Caco-2 (cell line): ENCODE measurements around the gene CREB3L2. TPM values are rescaled to one million over a fixed set of nuclear protein-coding genes. Genes with fewer than 3 reads are reported as not detected.
A peak's percentile ranks its signal among the peaks of the same experiment; 100 is the strongest.

Experiments
- BruUV-seq: library from RNA; stranded (reverse); fragments of 400-500 nt; replicated peaks from 2 replicates; lab custom pipeline; 2021; lab: Mats Ljungman, UMichigan
- CTCF ChIA-PET: fragments of 300-600 bp; sonication (Branson Sonifier 250); formaldehyde crosslinking; loops from one replicate; lab custom pipeline; 2022; ENCODE audit warnings: antibody characterized with exemption; lab: Charles Lee
- POLR2A ChIA-PET: fragments of 300-600 bp; sonication (Branson Sonifier 250); formaldehyde crosslinking; loops from one replicate; lab custom pipeline; 2022; ENCODE audit warnings: antibody characterized with exemption; lab: Charles Lee
- DNase-seq, 2 experiments: peaks; one replicate each; pipeline versions ENCODE4 v3.0.0 to v3.0.0-alpha.2; 2020 to 2022
- H3K27me3 ChIP-seq: replicated peaks from 2 replicates; pipeline ENCODE4 v1.6.0; 2011; ENCODE audit warnings: low read length; ENCODE audit not compliant: control insufficient read depth, insufficient read depth
- H3K36me3 ChIP-seq: 2 replicates; pipeline ENCODE4 v1.5.1; 2011; ENCODE audit warnings: low read length; ENCODE audit not compliant: control insufficient read depth, insufficient read depth
- H3K4me1 ChIP-seq: fragments of 250-450 bp; sonication (Bioruptor Pico); 2 replicates; pipeline ENCODE4 v1.5.1; 2020; ENCODE audit warnings: mild to moderate bottlenecking
- H3K4me3 ChIP-seq: 2 replicates; pipeline ENCODE4 v1.5.1; 2011; ENCODE audit warnings: low read depth, mild to moderate bottlenecking, control low read depth, low read length
- H3K9me3 ChIP-seq: fragments of 250-450 bp; sonication (Bioruptor Pico); 2 replicates; pipeline ENCODE4 v1.5.1; 2020; ENCODE audit warnings: mild to moderate bottlenecking, moderate library complexity
- H3K27ac Mint-ChIP-seq: one replicate; pipeline ENCODE4 v1.8.0; 2022; ENCODE audit warnings: mixed read lengths; ENCODE audit not compliant: unreplicated experiment
- H3K27me3 Mint-ChIP-seq: one replicate; pipeline ENCODE4 v1.8.0; 2022; ENCODE audit warnings: mixed read lengths; ENCODE audit not compliant: insufficient read depth, unreplicated experiment
- H3K36me3 Mint-ChIP-seq: one replicate; pipeline ENCODE4 v1.8.0; 2022; ENCODE audit warnings: mild to moderate bottlenecking, mixed read lengths; ENCODE audit not compliant: insufficient read depth, unreplicated experiment
- H3K4me1 Mint-ChIP-seq: one replicate; pipeline ENCODE4 v1.8.0; 2022; ENCODE audit warnings: low read depth, mixed read lengths; ENCODE audit not compliant: unreplicated experiment
- H3K4me3 Mint-ChIP-seq: one replicate; pipeline ENCODE4 v1.8.0; 2022; ENCODE audit warnings: mild to moderate bottlenecking, moderate library complexity, mixed read lengths; ENCODE audit not compliant: unreplicated experiment
- H3K9me3 Mint-ChIP-seq: one replicate; pipeline ENCODE4 v1.8.0; 2022; ENCODE audit warnings: mixed read lengths; ENCODE audit not compliant: unreplicated experiment
- intact Hi-C: fragments of 100-400 bp; cut with micrococcal nuclease; formaldehyde crosslinking; loops from one replicate; pipeline ENCODE4 v1.10.0; 2022; ENCODE audit not compliant: unreplicated experiment
- total RNA-seq: library from RNA; stranded (reverse); gene quantifications from 2 replicates; pipeline ENCODE4 v1.2.3, GENCODE V29; 2022
- TF ChIP-seq, protein P1 (sequence below), 2 experiments: fragments of 200-600 bp in 1 of 2; IDR thresholded peaks; 1 replicate in 1 of 2; 2 replicates in 1 of 2; pipeline versions ENCODE4 v1.5.1 to v1.8.0; 2011 to 2022; ENCODE audit warnings: antibody characterized with exemption in 1 of 2, control low read depth in 1 of 2, inconsistent platforms in 1 of 2, low read depth in 1 of 2, low read length in 1 of 2, mild to moderate bottlenecking in 1 of 2, moderate library complexity in 1 of 2; ENCODE audit not compliant: insufficient read depth in 1 of 2, severe bottlenecking in 1 of 2, unreplicated experiment in 1 of 2

The CREB3L2 gene
- total RNA-seq, 1 experiment from 2014 or later = 123 TPM

DNA sequence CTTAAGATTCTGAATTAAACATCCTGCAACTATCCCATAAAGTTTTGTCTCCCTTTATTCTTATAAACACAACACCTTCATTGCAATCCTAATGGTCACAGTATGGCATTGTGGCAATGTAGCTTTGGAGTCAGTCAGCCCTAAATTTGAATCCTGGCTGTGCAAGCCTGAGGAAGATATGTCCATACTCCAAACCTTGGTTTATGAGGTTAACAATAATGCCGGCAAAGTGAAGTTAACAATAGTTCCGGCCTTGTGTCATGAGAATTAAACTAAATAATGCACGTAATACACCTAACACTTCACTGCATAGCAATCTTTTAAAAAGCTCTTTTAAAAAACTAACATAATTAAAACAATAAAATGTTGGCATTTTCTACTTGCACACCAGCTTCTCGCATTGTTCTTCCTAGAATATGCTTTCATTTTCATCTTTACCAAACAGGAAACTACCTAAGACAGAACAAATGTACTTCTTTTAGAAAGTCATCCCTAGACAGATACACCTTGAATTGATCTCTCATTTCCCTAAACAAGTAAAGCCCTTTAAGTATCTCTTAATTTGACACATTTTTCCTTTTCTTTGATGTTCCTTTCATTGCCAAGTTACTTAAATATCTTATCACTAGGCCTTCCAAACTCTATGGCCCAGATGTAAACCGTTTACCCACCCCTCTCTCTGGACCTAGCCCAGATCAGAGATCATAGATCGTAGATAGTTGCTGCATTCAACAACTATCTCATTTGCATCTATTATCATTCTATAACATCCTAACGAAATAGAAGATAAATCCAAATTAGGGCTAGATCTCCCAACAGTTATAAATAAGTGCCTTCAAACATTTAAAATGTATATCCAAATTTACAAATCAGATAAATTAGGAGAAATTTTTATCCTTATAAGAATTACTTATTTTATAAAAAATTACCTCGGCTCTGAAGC lies 66.7 kb downstream of the CREB3L2 start:
- Histone ChIP-seq H3K9me3 (no peaks in the 10 kb centered on the region), H3K27me3 (no peaks in the 10 kb centered on the region), H3K4me1 (peaks cover 67% of the 10 kb centered on the region), H3K36me3 (no peaks in the 10 kb centered on the region), H3K4me3 (no peak overlapping the region)
- Mint-ChIP-seq H3K27ac (peak overlapping the region; percentile 66), H3K36me3 (peaks cover 34% of the 10 kb centered on the region), H3K4me3 (no peak overlapping the region), H3K27me3 (no peaks in the 10 kb centered on the region), H3K4me1 (peaks cover 44% of the 10 kb centered on the region), H3K9me3 (peaks cover 10% of the 10 kb centered on the region)
- ChIA-PET CTCF (no interaction called here), POLR2A (no interaction called here)
- TF ChIP-seq, protein P1, sequence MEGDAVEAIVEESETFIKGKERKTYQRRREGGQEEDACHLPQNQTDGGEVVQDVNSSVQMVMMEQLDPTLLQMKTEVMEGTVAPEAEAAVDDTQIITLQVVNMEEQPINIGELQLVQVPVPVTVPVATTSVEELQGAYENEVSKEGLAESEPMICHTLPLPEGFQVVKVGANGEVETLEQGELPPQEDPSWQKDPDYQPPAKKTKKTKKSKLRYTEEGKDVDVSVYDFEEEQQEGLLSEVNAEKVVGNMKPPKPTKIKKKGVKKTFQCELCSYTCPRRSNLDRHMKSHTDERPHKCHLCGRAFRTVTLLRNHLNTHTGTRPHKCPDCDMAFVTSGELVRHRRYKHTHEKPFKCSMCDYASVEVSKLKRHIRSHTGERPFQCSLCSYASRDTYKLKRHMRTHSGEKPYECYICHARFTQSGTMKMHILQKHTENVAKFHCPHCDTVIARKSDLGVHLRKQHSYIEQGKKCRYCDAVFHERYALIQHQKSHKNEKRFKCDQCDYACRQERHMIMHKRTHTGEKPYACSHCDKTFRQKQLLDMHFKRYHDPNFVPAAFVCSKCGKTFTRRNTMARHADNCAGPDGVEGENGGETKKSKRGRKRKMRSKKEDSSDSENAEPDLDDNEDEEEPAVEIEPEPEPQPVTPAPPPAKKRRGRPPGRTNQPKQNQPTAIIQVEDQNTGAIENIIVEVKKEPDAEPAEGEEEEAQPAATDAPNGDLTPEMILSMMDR (IDR thresholded peaks at IDR 0.05; ENCODE audit: insufficient read depth in 1 of 2, low read depth in 1 of 2, low read length in 1 of 2, severe bottlenecking in 1 of 2, unreplicated experiment in 1 of 2) = no peak
- no peak for DNase-seq
- intact Hi-C loops = no loop called here
- BruUV-seq = no TSS peak

DNA sequence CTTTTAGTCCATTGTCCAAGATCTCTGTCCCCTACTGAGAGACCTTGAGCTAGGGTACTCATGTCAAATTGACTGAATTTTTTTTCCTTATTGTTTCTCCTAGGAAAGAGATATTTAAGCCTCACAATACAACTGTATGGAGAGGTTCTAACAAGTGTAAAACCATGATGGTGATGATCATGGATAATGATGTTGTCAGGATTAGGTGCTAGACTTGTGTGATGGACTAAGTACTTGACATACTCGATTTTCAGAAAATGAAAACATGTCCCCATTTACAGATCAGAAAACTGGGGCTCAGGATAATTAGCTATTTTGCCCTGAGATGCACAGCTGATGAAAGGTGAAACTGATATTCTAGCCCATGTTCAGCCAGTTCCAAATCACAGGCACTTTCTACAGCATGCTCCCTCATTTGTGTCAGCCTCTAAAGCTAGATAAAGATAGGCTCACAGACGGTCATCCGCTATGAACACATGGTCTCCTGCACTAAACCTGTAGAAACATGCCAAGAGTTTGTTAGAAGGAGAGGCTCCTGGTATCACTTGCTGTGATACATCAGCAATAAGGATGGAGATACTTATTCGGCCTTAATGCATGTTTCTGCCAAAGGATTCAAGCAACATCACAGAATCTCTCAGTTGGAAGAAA lies 67.6 kb downstream of the CREB3L2 start:
- no peaks in the 10 kb centered on the region for H3K27me3 Mint-ChIP-seq
- no TSS peak for BruUV-seq
- TF ChIP-seq, protein P1 (IDR thresholded peaks at IDR 0.05; ENCODE audit: insufficient read depth in 1 of 2, low read depth in 1 of 2, low read length in 1 of 2, severe bottlenecking in 1 of 2, unreplicated experiment in 1 of 2) = no peak
- no peak for DNase-seq
- H3K9me3 Mint-ChIP-seq = peaks cover 10% of the 10 kb centered on the region
- no peaks in the 10 kb centered on the region for H3K9me3 ChIP-seq
- CTCF ChIA-PET = no interaction called here
- peaks cover 59% of the 10 kb centered on the region for H3K4me1 ChIP-seq
- H3K36me3 Mint-ChIP-seq = peaks cover 34% of the 10 kb centered on the region
- no peaks in the 10 kb centered on the region for H3K36me3 ChIP-seq
- no peak overlapping the region for H3K4me3 ChIP-seq
- no peaks in the 10 kb centered on the region for H3K27me3 ChIP-seq
- H3K4me1 Mint-ChIP-seq = peaks cover 42% of the 10 kb centered on the region
- no peak overlapping the region for H3K27ac Mint-ChIP-seq
- POLR2A ChIA-PET = no interaction called here
- H3K4me3 Mint-ChIP-seq = no peak overlapping the region
- intact Hi-C loops = no loop called here

DNA sequence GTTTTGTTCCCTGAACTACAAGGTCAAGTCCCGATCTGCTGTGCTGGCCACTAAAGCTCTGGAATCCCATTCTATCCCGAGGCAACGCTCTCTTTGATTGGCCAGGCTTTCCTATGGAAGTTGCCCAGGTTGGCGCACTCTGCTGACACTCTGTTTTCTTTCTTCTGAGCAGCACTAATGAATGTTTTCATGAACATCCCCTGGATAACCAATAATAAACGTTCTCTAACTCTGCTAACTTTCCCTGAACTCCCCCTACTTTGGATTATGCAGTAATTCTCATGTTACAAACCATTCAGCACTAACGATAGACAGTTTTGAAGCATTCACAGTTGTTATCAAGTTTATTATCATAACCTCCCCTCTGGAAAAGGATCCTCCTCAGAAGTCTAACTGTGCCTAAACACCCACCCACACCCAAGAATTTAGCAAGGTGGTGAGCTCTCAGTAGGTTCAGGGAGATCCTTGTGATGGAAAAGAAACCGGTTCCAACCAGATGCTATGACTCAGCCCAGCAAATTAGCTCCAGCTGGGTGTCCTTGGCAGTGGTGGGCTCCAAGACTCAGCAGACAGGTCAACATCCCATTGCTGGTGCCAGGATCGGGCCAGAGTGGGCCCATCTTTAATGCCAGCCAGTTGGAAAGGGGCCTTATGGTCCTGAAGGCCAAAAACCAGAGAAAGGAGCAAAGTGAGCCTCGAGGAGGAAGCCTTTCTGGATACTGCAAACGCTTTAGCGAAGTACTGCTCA lies 68.4 kb downstream of the CREB3L2 start:
- no peak overlapping the region for H3K27ac Mint-ChIP-seq
- H3K4me1 Mint-ChIP-seq = peaks cover 48% of the 10 kb centered on the region
- H3K9me3 Mint-ChIP-seq = peaks cover 10% of the 10 kb centered on the region
- no peaks in the 10 kb centered on the region for H3K27me3 ChIP-seq
- H3K36me3 Mint-ChIP-seq = peaks cover 35% of the 10 kb centered on the region
- intact Hi-C loops = loop anchor here (2.0 kb wide), 1 partner anchor 21 kb away; no protein-coding TSS in a partner anchor
- no peak overlapping the region for H3K4me3 ChIP-seq
- CTCF ChIA-PET = interaction anchor here (1.0 kb wide), 1 partner anchor 76 kb away, joined by 3 read pairs; no protein-coding TSS in a partner anchor
- no peak for DNase-seq
- peaks cover 56% of the 10 kb centered on the region for H3K4me1 ChIP-seq
- POLR2A ChIA-PET = no interaction called here
- H3K4me3 Mint-ChIP-seq = no peak overlapping the region
- TF ChIP-seq, protein P1 (IDR thresholded peaks at IDR 0.05; ENCODE audit: insufficient read depth in 1 of 2, low read depth in 1 of 2, low read length in 1 of 2, severe bottlenecking in 1 of 2, unreplicated experiment in 1 of 2) = no peak
- H3K36me3 ChIP-seq = no peaks in the 10 kb centered on the region
- no TSS peak for BruUV-seq
- no peaks in the 10 kb centered on the region for H3K27me3 Mint-ChIP-seq
- no peaks in the 10 kb centered on the region for H3K9me3 ChIP-seq
